Thymus (tissue), 11 donors: ENCODE data around the gene STIP1. TPM values are rescaled to one million over a fixed set of nuclear protein-coding genes. Genes with fewer than 3 reads are reported as not detected.

Experiments
- DNase-seq, 9 donors: peaks; one replicate each; pipeline ENCODE4 v3.0.0-alpha.2; 2013; ENCODE audit warnings: low spot score in 9 of 9, low read depth in 6 of 9, missing footprints in 1 of 9
- H3K27ac ChIP-seq, 2 donors: one replicate each; pipeline ENCODE4 v1.5.1; 2013; ENCODE audit warnings: control low read depth in 1 of 2, low read depth in 1 of 2, low read length in 1 of 2, mild to moderate bottlenecking in 1 of 2, moderate library complexity in 1 of 2
- H3K27me3 ChIP-seq, 2 donors: one replicate each; pipeline ENCODE4 v1.5.1; 2013; ENCODE audit warnings: low read length in 1 of 2; ENCODE audit not compliant: control insufficient read depth in 2 of 2, insufficient read depth in 1 of 2
- H3K36me3 ChIP-seq, 2 donors: one replicate each; pipeline ENCODE4 v1.5.1; 2013; ENCODE audit warnings: low read length in 1 of 2, mild to moderate bottlenecking in 1 of 2, moderate library complexity in 1 of 2; ENCODE audit not compliant: control insufficient read depth in 2 of 2, insufficient read depth in 2 of 2
- H3K4me1 ChIP-seq, 2 donors: one replicate each; pipeline ENCODE4 v1.5.1; 2013; ENCODE audit warnings: low read length in 2 of 2; ENCODE audit not compliant: control insufficient read depth in 2 of 2, insufficient read depth in 2 of 2
- H3K4me3 ChIP-seq, 2 donors: one replicate each; pipeline ENCODE4 v1.5.1; 2013; ENCODE audit warnings: low read length in 2 of 2, control low read depth in 1 of 2, mild to moderate bottlenecking in 1 of 2
- H3K9me3 ChIP-seq, 2 donors: one replicate each; pipeline ENCODE4 v1.5.1; 2013; ENCODE audit warnings: low read length in 1 of 2, mild to moderate bottlenecking in 1 of 2; ENCODE audit not compliant: control insufficient read depth in 2 of 2, insufficient read depth in 1 of 2
- whole genome bisulfite sequencing: extraction: QIAGEN DNeasy Blood & Tissue Kit; methylation state at CpG from one replicate; pipeline ENCODE4 v1.1.7; 2013; 5-methylcytosine and 5-hydroxymethylcytosine counted together
- polyA plus RNA-seq: library from polyadenylated mRNA; stranded (reverse); fragments of 200-250 nt; gene quantifications from one replicate; pipeline ENCODE4 v1.2.3, GENCODE V29; 2013
- total RNA-seq: library from RNA; stranded (reverse); fragments of 120-200 nt; gene quantifications from one replicate; pipeline ENCODE4 v1.2.4, GENCODE V29; 2013
- donor health status: healthy.

The STIP1 gene
- total and polyA plus RNA-seq, 2 donors, result 46.7 to 94.1 TPM

GRCh38 chr11:64170419-64170818, 15.6 kb upstream of the STIP1 start:
- WGBS, result 98% methylated on average over 4 of the region's 4 CpGs
- H3K4me3 ChIP-seq, result no peak overlapping the region
- no peaks in the 10 kb centered on the region for H3K9me3 ChIP-seq
- H3K27me3 ChIP-seq, result no peaks in the 10 kb centered on the region
- no peaks in the 10 kb centered on the region for H3K36me3 ChIP-seq
- no peak overlapping the region for H3K27ac ChIP-seq
- no peak for DNase-seq
- peaks cover 5% of the 10 kb centered on the region in 2 donors for H3K4me1 ChIP-seq

GRCh38 chr11:64173616-64174355, 12.2 kb upstream of the STIP1 start:
- no peak for DNase-seq
- Histone ChIP-seq H3K4me1 (peaks cover 0 to 10% of the 10 kb centered on the region in 2 donors), H3K27ac (no peak overlapping the region), H3K27me3 (no peaks in the 10 kb centered on the region), H3K36me3 (no peaks in the 10 kb centered on the region), H3K9me3 (peaks cover 0 to 4% of the 10 kb centered on the region in 2 donors), H3K4me3 (no peak overlapping the region)
- WGBS, result 97% methylated on average over 4 of the region's 4 CpGs

- Histone ChIP-seq H3K27ac (peak overlapping the region in 1 of 2 donors; percentile 68), H3K36me3 (peaks cover 0 to 3% of the 10 kb centered on the region in 2 donors), H3K9me3 (peaks cover 0 to 4% of the 10 kb centered on the region in 2 donors), H3K4me1 (peaks cover 5 to 20% of the 10 kb centered on the region in 2 donors), H3K4me3 (no peak overlapping the region), H3K27me3 (no peaks in the 10 kb centered on the region)
- peak in 1 of 9 donors; percentile 38 for DNase-seq
- WGBS, result 62% methylated on average over 8 of the region's 8 CpGs
Observed at GRCh38 chr11:64176751-64177150, 9.2 kb upstream of the STIP1 start.

- Histone ChIP-seq H3K27ac (no peak overlapping the region), H3K27me3 (no peaks in the 10 kb centered on the region), H3K4me1 (peaks cover 7 to 24% of the 10 kb centered on the region in 2 donors), H3K9me3 (peaks cover 0 to 4% of the 10 kb centered on the region in 2 donors), H3K4me3 (no peak overlapping the region), H3K36me3 (peaks cover 0 to 3% of the 10 kb centered on the region in 2 donors)
- DNase-seq, result no peak
- 93% methylated on average over 1 of the region's 1 CpG for WGBS
Observed at GRCh38 chr11:64178203-64178602, 7.8 kb upstream of the STIP1 start.

GRCh38 chr11:64178951-64179639, 6.9 kb upstream of the STIP1 start:
- DNase-seq, result no peak
- peaks cover 0 to 4% of the 10 kb centered on the region in 2 donors for H3K9me3 ChIP-seq
- no peak overlapping the region for H3K4me3 ChIP-seq
- H3K4me1 ChIP-seq, result peaks cover 7 to 25% of the 10 kb centered on the region in 2 donors
- H3K27me3 ChIP-seq, result no peaks in the 10 kb centered on the region
- WGBS, result 98% methylated on average over 12 of the region's 12 CpGs
- H3K36me3 ChIP-seq, result peaks cover 0 to 3% of the 10 kb centered on the region in 2 donors
- H3K27ac ChIP-seq, result no peak overlapping the region

GRCh38 chr11:64180891-64181290, 5.1 kb upstream of the STIP1 start:
- H3K9me3 ChIP-seq, result peaks cover 0 to 4% of the 10 kb centered on the region in 2 donors
- no peak overlapping the region for H3K4me3 ChIP-seq
- no peak for DNase-seq
- WGBS, result 98% methylated on average over 5 of the region's 5 CpGs
- no peaks in the 10 kb centered on the region for H3K27me3 ChIP-seq
- H3K4me1 ChIP-seq, result peaks cover 7 to 36% of the 10 kb centered on the region in 2 donors
- no peak overlapping the region for H3K27ac ChIP-seq
- H3K36me3 ChIP-seq, result peaks cover 0 to 3% of the 10 kb centered on the region in 2 donors

GRCh38 chr11:64181506-64182411, 4.2 kb upstream of the STIP1 start:
- 52% methylated on average over 17 of the region's 17 CpGs for WGBS
- Histone ChIP-seq H3K36me3 (peaks cover 0 to 3% of the 10 kb centered on the region in 2 donors), H3K9me3 (peaks cover 0 to 1% of the 10 kb centered on the region in 2 donors), H3K27ac (peak overlapping the region; percentile 29 to 65), H3K4me1 (peaks cover 7 to 34% of the 10 kb centered on the region in 2 donors), H3K4me3 (peak overlapping the region in 1 of 2 donors; percentile 14), H3K27me3 (no peaks in the 10 kb centered on the region)
- DNase-seq, result peak in 4 of 9 donors; percentile 24 to 77 (median 61)

- Histone ChIP-seq H3K36me3 (peaks cover 0 to 3% of the 10 kb centered on the region in 2 donors), H3K9me3 (no peaks in the 10 kb centered on the region), H3K27ac (no peak overlapping the region), H3K4me3 (no peak overlapping the region), H3K4me1 (peaks cover 9 to 33% of the 10 kb centered on the region in 2 donors), H3K27me3 (no peaks in the 10 kb centered on the region)
- 98% methylated on average over 7 of the region's 7 CpGs for WGBS
- no peak for DNase-seq
Observed at GRCh38 chr11:64183890-64184289, 2.1 kb upstream of the STIP1 start.
